NCI-H2029 (cell line): ENCODE results near the gene ARPP21.
"Not testable (repeated sequence)": the region's sequence is repeated elsewhere in the genome, so short reads cannot be mapped to it uniquely, and the experiment has no call there.

Experiments
- DNase-seq: peaks from one replicate; lab custom pipeline; 2025; lab: John Stamatoyannopoulos, UW

Gene ARPP21

DNA sequence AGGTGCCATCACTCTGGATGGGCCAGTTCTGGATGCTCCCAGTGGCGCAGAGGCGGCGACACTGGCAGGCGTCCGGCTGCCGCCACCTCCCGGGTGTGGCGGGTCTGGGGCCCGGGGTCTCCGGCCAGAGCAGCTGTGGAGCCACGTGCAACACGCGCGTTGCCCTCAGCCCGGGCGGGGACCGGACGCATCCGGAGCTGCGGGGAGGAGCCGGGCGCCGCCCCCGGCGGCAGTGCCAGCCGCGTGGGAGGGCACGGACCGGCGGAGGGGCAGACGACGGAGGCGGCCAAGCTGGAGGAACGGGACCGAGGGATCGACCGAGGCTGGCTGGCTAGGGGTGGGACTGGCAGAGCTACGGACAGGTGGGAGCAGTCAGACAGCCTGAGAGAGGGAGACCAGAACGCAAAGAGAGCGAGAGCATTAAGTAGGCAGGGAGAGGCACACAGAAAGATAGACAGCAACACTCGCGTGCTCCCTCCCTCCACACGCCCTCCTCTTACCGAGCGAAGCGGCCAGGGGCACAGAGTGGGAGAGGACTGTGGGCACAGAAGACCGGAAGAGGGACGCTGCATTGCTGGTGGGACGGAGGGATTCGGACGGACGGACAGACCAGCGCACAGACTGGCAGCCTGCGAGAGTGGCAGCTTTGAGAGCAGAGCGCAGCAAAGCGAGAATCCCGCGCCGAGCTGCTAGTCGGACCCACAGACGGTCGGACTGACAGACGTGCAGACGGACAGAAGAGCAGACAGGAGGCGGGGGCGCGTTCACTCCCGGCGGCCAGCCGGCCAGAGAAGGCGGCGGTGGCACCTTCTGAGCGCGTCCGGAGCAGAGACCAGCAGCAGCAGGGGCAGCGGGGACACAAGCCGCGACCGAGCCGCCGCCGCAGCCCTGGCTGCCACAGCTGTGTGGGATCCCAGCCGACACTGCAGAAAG is at the start of gene ARPP21:
TSS of gene ARPP21 (plus strand) at position 272 of the 933 bp plus-strand sequence. CDS start 42,227 bp downstream, outside the sequence.
- peak; percentile 34 for DNase-seq

GRCh38 chr3:35592589-35593295 is 46.6 kb upstream of the ARPP21 start:
- DNase-seq = no peak

DNA sequence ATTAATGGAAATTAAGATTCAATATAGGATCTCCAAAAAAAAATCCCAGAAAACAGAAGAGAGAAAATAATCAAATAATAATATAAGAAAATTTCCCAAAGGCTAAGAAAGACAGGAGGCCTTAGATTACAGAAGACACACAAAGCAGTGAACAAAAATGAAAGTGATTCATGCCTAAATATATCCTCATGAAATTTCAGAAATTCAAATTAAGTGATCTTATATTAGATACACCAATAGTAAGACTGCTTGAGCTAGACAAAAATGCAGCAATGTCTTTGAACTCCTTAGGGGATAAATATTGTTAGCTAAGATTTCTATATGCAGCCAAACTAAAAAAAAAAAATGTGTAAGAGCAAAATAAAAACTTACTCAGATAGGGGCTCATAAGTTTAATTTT is 44.6 kb upstream of the ARPP21 start:
- DNase-seq = no peak

DNA sequence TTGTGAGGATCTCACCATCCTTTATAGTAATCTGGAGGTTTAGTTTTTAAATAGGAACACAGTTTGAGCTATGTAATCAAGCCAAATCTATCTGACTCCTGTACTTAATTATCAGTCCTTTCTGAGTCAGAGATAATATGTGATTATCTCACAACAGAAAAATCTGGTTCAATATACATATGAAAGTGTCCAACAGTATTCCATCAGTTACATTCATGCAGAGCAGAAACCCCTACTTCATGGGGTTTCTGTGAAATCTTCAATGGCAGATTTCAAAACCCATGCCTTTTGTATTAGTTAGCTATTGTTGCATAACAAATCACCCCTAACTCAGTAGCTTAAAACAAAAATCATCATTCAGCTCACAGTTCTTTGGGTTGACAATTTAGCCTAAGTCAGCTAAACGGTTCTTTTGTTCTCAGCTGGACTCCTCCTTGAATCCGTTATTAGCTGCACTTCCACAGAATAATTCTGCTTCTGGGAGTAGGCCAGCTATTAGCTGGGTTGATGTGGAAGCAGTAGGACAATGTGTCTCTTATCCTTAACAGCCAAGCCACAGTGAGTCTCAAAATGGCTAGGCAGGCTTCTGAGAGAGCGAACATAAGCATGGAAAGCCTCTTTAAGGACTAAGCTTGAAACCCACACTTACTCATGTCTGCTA is 42.9 kb upstream of the ARPP21 start:
- no peak for DNase-seq

DNA sequence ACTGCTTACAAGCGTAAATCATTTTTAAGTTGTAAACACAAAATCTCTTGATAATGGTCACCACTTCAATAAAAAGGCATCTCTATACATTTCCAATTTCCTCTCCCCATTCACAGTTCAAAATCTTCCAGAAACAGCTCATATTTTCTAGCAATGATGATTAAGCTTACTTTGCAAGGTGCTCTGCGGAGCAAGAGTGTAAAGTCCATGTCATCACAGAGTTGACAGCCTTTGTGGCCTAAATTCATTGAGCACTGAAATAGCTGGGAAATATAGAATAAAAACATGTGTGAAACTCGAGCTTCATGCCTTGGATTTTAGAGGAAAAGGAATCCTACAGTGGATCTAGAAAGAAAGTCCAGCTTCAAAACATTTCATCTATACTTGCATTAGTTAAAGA is 41.8 kb upstream of the ARPP21 start:
- no peak for DNase-seq

- no peak for DNase-seq
These were observed 40.5 kb upstream of the ARPP21 start for GRCh38 chr3:35598804-35599203.

- no peak for DNase-seq
These were observed 37.4 kb upstream of the ARPP21 start for GRCh38 chr3:35601959-35602358.

- no peak for DNase-seq
These were observed 36.9 kb upstream of the ARPP21 start for GRCh38 chr3:35602395-35602936.

- no peak for DNase-seq
These were observed 23.0 kb upstream of the ARPP21 start for GRCh38 chr3:35616346-35616745.

GRCh38 chr3:35617370-35617769 is 22.0 kb upstream of the ARPP21 start:
- no peak for DNase-seq

- not testable (repeated sequence) for DNase-seq
These were observed 19.1 kb upstream of the ARPP21 start for GRCh38 chr3:35620238-35620637.

- no peak for DNase-seq
These were observed 14.6 kb upstream of the ARPP21 start for GRCh38 chr3:35624698-35625097.

GRCh38 chr3:35633332-35634124 is 5.8 kb upstream of the ARPP21 start:
- no peak for DNase-seq

GRCh38 chr3:35635407-35635806 is 3.9 kb upstream of the ARPP21 start:
- no peak for DNase-seq

GRCh38 chr3:35635926-35636683 is 3.2 kb upstream of the ARPP21 start:
- no peak for DNase-seq

DNA sequence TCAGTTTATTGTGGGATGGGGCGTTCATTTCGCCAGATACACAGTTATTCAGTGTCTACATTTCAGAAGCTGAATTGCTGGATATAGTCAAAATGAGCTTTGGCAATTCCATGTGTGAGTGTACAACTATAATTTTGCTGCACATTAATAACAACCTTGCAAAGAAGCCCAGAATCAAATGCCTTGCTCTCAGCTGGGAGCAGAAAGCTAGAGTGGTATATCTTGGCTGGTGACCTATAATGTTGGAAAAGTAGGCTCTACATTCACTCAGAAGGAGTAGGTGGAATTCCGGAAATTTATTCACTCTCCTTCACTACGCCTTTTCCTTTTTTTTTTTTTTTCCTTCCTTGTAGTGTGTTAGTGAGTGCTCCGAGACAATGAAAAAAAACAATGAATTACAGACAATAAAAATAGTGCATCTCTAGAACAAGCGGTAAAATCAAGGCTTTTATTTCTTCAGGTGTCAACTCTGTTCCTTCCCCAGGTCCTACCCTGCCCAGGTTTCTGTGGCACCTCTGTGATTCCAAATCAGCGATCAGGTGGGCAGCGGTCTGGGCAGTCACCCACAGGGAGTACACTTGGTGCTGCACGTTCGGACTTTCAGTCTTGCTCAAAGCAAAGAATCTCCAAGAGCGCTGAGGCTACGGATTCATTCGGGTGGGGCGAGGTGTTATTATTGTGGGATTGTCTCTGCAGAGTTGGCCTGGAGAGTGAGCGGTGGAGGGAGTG is 910 bp upstream of the ARPP21 start:
- no peak for DNase-seq

- DNase-seq = no peak
These were observed 408 bp upstream of the ARPP21 start for GRCh38 chr3:35638980-35639253.

DNA sequence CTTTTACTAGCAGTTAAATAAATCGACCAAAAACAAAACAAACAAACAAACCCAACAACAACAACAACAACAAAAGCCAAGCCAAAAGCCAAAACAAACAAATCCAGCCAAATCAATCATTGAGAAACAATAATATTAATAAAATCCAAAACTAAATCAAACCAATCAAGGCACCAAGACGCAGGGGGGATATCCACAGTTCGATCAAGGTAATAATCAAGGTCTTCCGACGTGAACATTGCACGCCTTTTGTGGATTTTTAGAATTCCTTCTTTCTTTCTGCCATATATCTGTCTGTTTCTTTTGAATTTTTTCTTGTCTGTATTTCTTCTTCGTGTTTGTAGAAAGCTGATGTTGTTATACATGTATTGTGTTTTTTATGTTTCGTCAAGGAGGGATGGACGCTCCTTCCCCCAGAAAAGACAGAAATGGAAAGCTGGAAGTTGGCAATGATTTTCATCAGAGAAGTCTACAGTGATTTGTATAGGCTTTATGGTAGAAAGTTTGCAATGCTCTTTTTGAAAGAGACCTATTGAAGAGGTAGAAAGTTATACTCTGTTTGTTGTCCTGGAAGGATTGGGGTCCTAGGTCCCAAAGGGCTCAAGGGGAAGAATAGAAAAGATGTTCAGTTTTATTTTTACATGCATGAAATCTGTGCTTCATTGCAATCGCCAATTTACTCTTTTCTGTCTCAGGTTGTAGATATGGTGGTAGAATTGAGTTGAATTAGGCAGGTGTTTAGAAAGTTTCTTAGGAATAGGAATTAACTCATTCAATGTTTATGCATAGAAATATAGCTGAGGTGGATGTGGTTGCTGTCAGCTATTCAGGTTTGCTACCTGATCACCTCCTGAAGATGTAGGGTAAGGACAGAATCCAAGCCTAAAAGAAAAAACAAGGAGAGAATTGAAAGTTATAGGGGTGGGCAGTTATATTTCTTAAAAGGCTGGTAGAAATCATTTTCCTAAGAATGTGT is 1.2 kb downstream of the ARPP21 start:
- DNase-seq = no peak

GRCh38 chr3:35641331-35641730 is 2.0 kb downstream of the ARPP21 start:
- no peak for DNase-seq
